Measurements from ENCODE around the gene GDPD3. TPM values are rescaled to one million over a fixed set of nuclear protein-coding genes. Genes with fewer than 3 reads are reported as not detected.
A peak's percentile ranks its signal among the peaks of the same experiment; 100 is the strongest.

GDPD3 gene
- total RNA-seq, 1 experiment from 2014 or later, result 3.8 TPM

GRCh38 chr16:30065943-30066760 lies 47.2 kb downstream of the GDPD3 start:
- H3K4ac ChIP-seq (ENCODE audit: low read depth, low read length), result no peak overlapping the region
- H2BK20ac ChIP-seq (ENCODE audit: low read depth, low read length, poor library complexity, severe bottlenecking), result no peak overlapping the region
- no peaks in the 10 kb centered on the region; the same call in 1 of the 2 replicates for H3K4me1 ChIP-seq (ENCODE audit: insufficient read depth, low read length)
- DNase-seq, result no peak
- no peak overlapping the region for H2AFZ ChIP-seq (ENCODE audit: low read length)
- H3K23me2 ChIP-seq (ENCODE audit: insufficient read length, low read depth, low read length, poor library complexity, severe bottlenecking), result peaks cover 17% of the 10 kb centered on the region
- no peak overlapping the region for H3K56ac ChIP-seq (ENCODE audit: insufficient read length, low read depth, low read length)
- H2BK12ac ChIP-seq (ENCODE audit: insufficient read length, low read depth, low read length), result no peak overlapping the region
- no peak overlapping the region for H2BK5ac ChIP-seq (ENCODE audit: insufficient read length, low read length)
- TF ChIP-seq CTCF (conservative IDR thresholded peaks at IDR 0.05), result no peak
- no peak overlapping the region for H2BK120ac ChIP-seq (ENCODE audit: low read depth, low read length, poor library complexity, severe bottlenecking)
- H3K14ac ChIP-seq (ENCODE audit: insufficient read depth, low read length), result peak overlapping the region; percentile 88
- no peak overlapping the region for H3K23ac ChIP-seq (ENCODE audit: insufficient read length, low read depth, low read length)
- H4K91ac ChIP-seq (ENCODE audit: insufficient read length, low read depth, low read length), result no peak overlapping the region
- Mint-ChIP-seq H3K27ac (peak overlapping the region; percentile 88 to 99 (median 97); a peak in 5 of 7 replicates), H3K4me3 (peak overlapping the region; percentile 88 to 94), H3K9me3 (no peaks in the 10 kb centered on the region; a peak in 1 of 5 replicates), H3K27me3 (ENCODE audit: low read depth) (no peaks in the 10 kb centered on the region; the same call in 1 of the 2 replicates), H3K36me3 (ENCODE audit: insufficient read depth in 1 of 3, low read depth in 3 of 3) (peaks cover 41 to 51% (median 45%) of the 10 kb centered on the region in 3 experiments), H3K4me1 (peaks cover 19 to 31% of the 10 kb centered on the region in 2 experiments)
- no peak overlapping the region for H4K5ac ChIP-seq (ENCODE audit: insufficient read length, low read depth, low read length)
- peaks cover 12% of the 10 kb centered on the region; the same call in 1 of the 2 replicates for H3K79me2 ChIP-seq (ENCODE audit: insufficient read depth, low read length)
- peak overlapping the region; percentile 68 for H3K18ac ChIP-seq (ENCODE audit: insufficient read length, low read depth, low read length)
- no peak overlapping the region for H2AK5ac ChIP-seq (ENCODE audit: insufficient read length, low read length)
- H3K27ac ChIP-seq (ENCODE audit: insufficient read length, low read depth, low read length), result no peak overlapping the region
- no peaks in the 10 kb centered on the region for H3K27me3 ChIP-seq (ENCODE audit: insufficient read depth, low read length)
- no CpG with 5 or more reads among the region's 44 CpGs for WGBS (ENCODE audit: extremely low coverage, insufficient read length, low lambda C conversion rate)
- H3K9ac ChIP-seq (ENCODE audit: extremely low read depth, insufficient read length, low read length), result peak overlapping the region; percentile 81
- no peak overlapping the region for H2BK15ac ChIP-seq (ENCODE audit: low read depth, low read length)
- H3K9me3 ChIP-seq (ENCODE audit: control insufficient read depth, low read depth, low read length), result no peaks in the 10 kb centered on the region
- H3T11ph ChIP-seq (ENCODE audit: low read length), result no peak overlapping the region
- H4K20me1 ChIP-seq (ENCODE audit: control insufficient read depth, insufficient read depth, insufficient read length), result no peaks in the 10 kb centered on the region
- H4K8ac ChIP-seq (replicated peaks; ENCODE audit: insufficient read length, low read depth, low read length), result no peak overlapping the region
- peak overlapping the region; percentile 89 for H3K4me2 ChIP-seq (ENCODE audit: insufficient read depth, insufficient read length, low read length)
- H3K79me1 ChIP-seq (ENCODE audit: insufficient read depth, low read depth, low read length, poor library complexity, severe bottlenecking), result peaks cover 7% of the 10 kb centered on the region

All from H9 (cell line).